HG02798 (cell line): ENCODE measurements around the gene FUT9.

Experiments
- ATAC-seq: cut with Tn5 transposase; IDR thresholded peaks from one replicate; pipeline ENCODE4 v1.9.1; 2021; ENCODE audit warnings: mild to moderate bottlenecking; ENCODE audit not compliant: unreplicated experiment, poor library complexity

The FUT9 gene

DNA sequence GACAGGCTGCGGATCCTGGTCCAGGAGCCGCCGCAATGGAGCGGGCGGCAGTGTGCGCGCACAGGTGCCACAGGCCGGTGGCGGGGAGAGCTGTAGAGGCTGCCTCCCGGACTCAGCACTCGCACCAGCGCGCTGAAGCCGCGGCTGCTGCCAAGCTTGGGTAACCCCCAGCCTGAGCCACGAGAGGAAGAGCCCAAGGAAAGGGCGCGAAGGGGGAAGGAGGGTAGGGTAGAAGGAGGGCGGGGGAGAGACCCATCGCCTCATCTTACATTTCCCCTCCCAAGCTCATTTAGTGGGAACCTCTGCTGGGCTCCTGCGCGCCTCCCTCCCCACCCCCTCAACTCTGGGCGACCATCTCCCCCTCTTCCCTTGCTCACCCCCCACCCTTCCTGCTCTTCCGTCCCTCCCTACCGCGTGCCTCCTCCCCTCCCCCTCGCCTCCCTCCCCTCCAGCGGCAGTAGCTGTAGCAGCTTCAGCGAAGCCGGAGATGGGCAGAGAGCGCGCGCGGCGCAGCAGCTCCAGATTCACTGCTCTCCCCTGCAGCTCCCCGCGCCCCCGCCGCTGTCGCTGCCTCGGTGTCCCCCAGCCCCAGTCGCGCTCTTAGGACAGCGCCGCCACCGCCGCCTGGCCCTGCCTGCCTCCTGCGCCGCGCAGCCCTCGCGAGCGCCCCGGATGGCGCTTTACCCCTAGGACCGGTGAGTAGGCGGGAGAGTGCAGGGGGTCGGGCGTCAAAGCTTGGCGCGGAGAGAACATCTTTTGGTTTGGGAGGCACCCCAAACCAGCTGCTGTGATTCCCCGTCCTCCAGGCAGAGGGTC, at the start of gene FUT9:
FUT9 (plus strand) TSS at position 457 of the 816 bp plus-strand sequence. CDS start 187,182 bp downstream, outside the sequence.
- ATAC-seq = no peak

- no peak for ATAC-seq
Measured at GRCh38 chr6:95967594-95967993, 48.2 kb upstream of the FUT9 start.

GRCh38 chr6:95973976-95974375, 41.8 kb upstream of the FUT9 start:
- ATAC-seq = no peak

DNA sequence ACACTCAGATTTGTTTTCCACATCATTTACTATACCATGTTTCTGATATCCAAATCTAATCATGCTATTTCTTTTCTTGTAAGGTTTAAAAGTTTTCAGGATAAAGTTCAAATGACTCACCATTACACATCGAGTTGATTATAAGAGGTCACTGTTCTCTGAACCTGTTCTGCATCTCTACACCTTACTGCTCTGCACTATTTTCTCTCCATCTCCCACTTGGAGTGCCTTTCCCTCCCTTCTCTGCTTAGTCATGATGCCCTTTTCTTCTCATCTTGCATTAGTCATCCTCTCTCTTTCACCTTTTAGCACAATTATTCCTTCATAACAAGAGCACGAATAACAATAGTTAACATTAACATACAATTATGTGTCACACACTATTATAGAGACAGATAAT, 37.5 kb upstream of the FUT9 start:
- ATAC-seq = no peak

DNA sequence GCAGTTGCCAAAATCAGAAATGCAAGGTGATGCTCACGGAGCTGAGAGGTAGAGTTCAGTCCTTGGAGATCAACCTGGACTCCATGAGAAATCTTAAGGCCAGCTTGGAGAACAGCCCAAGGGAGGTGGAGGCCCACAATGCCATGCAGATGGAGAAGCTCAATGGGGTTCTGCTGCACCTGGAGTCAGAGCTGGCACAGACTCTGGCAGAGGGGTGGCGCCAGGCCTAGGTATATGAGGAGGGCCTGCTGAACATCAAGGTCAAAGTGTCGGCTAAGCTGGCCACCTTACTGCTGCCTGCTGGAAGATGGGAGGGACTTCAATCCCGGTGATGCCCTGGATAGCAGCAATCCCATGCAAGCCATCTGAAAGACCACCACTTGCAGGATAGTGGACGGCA, 23.9 kb upstream of the FUT9 start:
- ATAC-seq = no peak

DNA sequence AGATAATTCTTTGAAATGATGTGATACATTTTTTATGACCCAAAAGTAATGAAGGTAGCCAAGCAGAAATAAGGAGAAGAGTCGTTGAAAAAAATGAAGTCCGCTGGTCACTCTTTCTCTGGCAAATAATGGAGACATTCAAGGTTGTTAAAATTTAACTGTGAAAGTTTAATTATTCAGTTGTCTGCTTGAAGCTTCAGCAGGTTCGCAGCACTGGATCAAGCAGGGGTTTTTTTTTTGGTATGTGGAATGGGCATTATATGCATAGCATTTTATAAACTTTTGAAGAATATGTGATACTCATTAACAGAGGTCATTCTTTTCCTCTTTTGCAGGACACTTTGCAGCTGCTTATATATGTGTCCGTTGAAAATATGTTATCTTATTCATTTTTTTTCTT, 21.6 kb upstream of the FUT9 start:
- ATAC-seq = no peak

DNA sequence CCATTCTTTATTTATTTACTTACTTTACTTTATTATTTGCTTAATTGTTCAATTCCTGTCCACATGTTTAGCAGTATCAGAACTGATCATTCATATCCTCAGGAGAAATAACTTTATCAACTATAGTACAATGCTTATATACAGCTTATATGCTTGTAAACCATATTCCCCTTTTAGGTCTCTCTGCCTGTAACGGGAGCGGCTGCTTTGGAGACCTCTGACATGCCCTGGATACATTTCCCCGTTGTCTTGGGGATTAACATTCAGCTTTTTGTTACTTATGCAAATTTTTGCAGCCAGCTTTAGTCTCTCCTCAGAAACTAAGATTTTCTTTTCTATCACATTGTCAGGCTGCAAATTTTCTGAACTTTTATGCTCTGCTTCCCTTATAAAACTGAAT, 17.6 kb upstream of the FUT9 start:
- ATAC-seq = no peak

DNA sequence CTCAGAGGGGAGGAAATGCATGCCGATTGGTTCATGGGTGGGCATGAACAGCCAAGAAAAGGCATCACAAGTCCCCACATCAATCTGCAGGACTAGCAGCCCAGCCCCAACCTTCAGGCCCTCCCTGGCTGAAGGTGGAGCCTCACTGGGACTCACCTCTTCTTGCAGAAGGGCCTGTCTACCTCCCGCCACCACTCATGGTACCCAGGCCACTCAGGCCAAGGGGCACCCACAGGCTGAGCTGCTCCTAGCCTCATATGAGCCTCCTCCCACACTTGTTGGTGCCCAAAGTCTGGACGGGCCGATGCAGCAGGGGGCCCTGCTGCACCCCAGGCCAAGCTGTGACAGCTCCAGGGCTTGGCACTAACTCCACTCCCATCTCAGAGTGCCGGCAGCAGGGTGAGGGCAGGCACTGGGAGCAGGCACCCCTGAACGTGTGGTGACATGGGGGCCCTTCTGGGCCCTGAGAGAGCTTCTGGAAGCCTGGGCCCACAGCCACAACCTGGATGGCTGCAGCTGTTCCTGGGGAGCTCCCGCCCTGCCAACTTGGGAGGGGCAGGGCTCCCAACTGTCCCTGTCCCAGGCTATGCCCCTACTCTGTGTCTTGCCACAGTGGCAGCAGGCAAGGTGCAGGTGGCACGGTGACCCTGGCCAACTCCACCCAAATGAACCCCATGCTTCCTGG, 13.7 kb upstream of the FUT9 start:
- no peak for ATAC-seq

DNA sequence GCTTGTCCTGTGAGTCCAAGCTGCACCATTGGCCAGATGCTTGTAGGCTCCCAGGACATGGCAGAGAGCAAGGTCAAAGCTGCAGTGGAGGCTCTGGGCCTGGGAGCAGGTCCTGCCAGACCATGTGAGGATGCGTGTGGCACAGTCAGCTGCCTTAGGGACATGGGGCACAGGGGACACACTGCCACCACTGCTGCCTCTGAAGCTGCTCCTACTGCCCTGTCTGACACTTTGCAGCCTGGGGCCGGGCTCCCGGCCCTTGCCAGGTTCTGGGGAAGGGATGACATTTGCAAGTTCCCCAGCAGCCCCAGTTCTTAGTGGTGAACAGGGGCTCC, 13.2 kb upstream of the FUT9 start:
- ATAC-seq = no peak

DNA sequence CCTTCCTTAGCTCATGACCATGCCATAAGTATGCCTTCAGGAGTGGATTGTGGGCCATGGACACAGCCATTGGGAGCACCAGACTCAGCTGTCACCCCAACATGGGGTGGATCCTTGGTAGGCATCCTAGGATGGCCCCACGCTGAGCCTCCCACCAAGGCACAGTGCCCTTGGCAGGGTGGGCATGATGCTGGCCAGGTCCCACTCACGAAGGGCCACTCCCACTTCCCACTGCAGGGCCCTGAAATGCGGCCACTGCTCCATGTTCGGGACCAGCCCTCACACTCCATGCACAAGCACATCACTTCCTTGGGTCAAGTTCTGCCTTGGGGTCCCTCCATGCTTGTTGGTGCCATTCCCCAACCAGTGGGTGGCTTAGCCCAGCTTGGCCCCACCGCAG, 12.9 kb upstream of the FUT9 start:
- ATAC-seq = no peak

- ATAC-seq = no peak
Measured at GRCh38 chr6:96007663-96008062, 8.1 kb upstream of the FUT9 start.

DNA sequence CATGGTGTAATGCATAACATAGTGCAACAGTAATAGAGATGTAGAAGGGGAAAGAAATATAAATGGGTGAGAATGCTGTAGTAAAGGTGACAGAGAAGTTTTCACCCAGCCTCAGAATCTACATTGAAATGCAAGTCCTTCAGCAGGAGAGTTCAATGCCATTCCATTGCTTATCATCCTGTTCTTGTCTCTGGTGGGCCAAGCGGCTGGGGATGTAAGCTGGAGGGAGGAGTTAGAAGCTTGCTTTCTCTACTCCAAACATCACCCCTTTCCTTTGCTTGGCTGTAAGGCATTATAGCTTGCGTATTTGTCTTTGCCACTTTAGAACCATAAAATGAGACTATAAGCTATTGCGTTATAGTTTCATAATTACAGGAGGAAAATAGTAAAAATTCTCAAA, 2.2 kb upstream of the FUT9 start:
- no peak for ATAC-seq

- no peak for ATAC-seq
Measured at GRCh38 chr6:96014846-96015517, 792 bp upstream of the FUT9 start.

- no peak for ATAC-seq
Measured at GRCh38 chr6:96016334-96017069, 728 bp downstream of the FUT9 start.

GRCh38 chr6:96017070-96017359, 1.2 kb downstream of the FUT9 start:
- no peak for ATAC-seq

GRCh38 chr6:96022225-96022624, 6.5 kb downstream of the FUT9 start:
- ATAC-seq = no peak

GRCh38 chr6:96032661-96033060, 16.9 kb downstream of the FUT9 start:
- ATAC-seq = no peak

DNA sequence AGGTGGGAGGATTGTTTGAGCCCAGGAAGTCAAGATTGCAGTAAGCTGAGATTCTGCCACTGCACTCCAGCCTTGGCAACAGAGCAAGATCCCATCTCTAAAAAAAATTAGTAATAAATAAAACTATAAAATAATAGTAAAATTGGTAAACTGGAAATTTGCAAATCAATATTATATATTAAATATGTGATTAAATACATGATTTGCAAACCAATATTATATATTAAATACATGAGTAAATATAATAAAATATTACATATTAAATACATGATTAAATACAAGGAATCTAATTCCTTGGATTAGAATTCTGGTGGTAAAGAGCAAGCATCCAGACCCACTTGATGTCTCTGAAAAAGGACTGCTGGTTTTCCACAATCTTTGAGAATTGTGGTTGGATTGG, 35.8 kb downstream of the FUT9 start:
- no peak for ATAC-seq

DNA sequence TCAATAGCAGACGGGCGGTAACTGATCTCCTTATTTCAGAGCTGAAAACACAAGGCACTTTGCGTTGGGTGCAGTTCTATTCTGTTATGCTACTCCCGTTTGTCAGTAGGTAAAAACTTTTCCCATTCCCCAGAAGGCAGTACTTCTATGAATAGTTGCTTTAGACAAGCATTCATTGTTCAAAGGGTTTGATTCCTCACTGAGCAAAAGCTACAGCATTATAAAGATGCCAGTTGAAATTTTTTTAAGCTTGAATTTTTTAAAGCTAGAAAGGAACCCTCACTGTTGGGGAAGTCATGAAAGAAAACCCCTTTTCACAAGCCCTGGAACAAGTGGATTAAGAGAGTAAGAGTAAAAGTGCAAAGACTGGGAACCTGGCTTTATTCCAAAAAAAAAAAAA, 42.3 kb downstream of the FUT9 start:
- ATAC-seq = no peak

DNA sequence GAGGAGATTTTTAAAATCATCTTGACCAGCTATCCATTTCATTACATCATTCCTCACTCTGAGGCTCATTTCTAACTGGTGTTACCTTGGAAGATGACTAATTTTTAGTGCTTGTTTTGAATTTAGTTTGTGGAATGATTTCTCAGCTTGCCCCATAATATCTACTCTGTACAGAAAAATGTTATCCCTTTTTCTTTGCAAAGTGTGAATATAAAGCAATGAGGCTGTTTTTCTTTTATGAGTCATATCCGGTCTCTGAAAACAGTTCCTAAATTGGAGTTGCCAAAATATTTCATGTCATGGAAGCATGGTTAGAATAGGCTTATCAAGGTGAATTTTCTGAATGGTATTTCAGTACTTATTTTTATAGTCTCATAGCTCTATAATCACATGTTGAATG, 43.8 kb downstream of the FUT9 start:
- no peak for ATAC-seq

DNA sequence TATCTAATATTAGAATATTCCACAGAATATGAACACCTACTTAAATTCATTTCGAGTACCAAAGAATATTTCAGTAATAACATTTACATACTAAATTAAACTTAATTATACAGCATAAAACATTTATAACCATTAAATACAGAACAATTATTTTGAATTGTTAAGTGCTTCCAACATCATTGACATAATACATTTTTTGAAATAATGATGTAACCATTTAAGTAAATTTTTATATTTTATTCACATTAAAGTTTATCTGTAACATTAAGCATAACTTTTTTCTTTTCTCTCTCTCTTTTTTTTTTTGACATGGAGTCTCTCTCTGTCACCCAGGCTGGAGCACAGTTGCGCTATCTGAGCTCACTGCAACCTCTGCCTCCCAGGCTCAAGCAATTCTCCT, 44.5 kb downstream of the FUT9 start:
- no peak for ATAC-seq
